ENCODE results near the gene LDB2. TPM values are rescaled to one million over a fixed set of nuclear protein-coding genes. Genes with fewer than 3 reads are reported as not detected.

The LDB2 gene
- total and polyA plus RNA-seq, 2 donors (not counting 1 experiment from before 2014, with no cell fraction given), result 41.6 to 78.3 TPM

GRCh38 chr4:16812041-16812440, 86.4 kb downstream of the LDB2 start:
- Histone ChIP-seq H3K27ac (ENCODE audit: insufficient read depth, low read length) (no peak overlapping the region), H3K4me3 (replicated peaks in 1 of 4; ENCODE audit: control extremely low read depth in 1 of 4, insufficient read depth in 1 of 4, low read depth in 3 of 4, low read length in 4 of 4) (no peak overlapping the region), H3K27me3 (ENCODE audit: control insufficient read depth, insufficient read depth, low read length) (no peaks in the 10 kb centered on the region), H2AFZ (ENCODE audit: low read length) (no peak overlapping the region), H3K4me1 (ENCODE audit: control insufficient read depth, extremely low read depth, insufficient read depth, low read length) (no peaks in the 10 kb centered on the region), H3K79me2 (ENCODE audit: control insufficient read depth, insufficient read depth, low read length) (no peaks in the 10 kb centered on the region), H3K9ac (ENCODE audit: insufficient read depth, low read length) (no peak overlapping the region), H3K4me2 (ENCODE audit: extremely low read depth, insufficient read depth, low read length) (no peak overlapping the region), H4K20me1 (ENCODE audit: control insufficient read depth, extremely low read depth, insufficient read depth, low read length) (no peaks in the 10 kb centered on the region), H3K9me3 (ENCODE audit: control insufficient read depth, insufficient read depth, low read depth, low read length) (no peaks in the 10 kb centered on the region), H3K36me3 (ENCODE audit: control insufficient read depth, insufficient read depth, low read length) (no peaks in the 10 kb centered on the region)
- TF ChIP-seq EZH2 (IDR thresholded peaks at IDR 0.05; ENCODE audit: low read length, missing control alignments), result no peak
- TF ChIP-seq, protein P1, sequence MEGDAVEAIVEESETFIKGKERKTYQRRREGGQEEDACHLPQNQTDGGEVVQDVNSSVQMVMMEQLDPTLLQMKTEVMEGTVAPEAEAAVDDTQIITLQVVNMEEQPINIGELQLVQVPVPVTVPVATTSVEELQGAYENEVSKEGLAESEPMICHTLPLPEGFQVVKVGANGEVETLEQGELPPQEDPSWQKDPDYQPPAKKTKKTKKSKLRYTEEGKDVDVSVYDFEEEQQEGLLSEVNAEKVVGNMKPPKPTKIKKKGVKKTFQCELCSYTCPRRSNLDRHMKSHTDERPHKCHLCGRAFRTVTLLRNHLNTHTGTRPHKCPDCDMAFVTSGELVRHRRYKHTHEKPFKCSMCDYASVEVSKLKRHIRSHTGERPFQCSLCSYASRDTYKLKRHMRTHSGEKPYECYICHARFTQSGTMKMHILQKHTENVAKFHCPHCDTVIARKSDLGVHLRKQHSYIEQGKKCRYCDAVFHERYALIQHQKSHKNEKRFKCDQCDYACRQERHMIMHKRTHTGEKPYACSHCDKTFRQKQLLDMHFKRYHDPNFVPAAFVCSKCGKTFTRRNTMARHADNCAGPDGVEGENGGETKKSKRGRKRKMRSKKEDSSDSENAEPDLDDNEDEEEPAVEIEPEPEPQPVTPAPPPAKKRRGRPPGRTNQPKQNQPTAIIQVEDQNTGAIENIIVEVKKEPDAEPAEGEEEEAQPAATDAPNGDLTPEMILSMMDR (conservative IDR thresholded peaks at IDR 0.05 in 1 of 2, IDR thresholded peaks at IDR 0.05 in 1 of 2; ENCODE audit: low read depth in 1 of 2, low read length in 2 of 2), result no peak
- DNase-seq (ENCODE audit: low read depth in 2 of 2), result no peak

DNA sequence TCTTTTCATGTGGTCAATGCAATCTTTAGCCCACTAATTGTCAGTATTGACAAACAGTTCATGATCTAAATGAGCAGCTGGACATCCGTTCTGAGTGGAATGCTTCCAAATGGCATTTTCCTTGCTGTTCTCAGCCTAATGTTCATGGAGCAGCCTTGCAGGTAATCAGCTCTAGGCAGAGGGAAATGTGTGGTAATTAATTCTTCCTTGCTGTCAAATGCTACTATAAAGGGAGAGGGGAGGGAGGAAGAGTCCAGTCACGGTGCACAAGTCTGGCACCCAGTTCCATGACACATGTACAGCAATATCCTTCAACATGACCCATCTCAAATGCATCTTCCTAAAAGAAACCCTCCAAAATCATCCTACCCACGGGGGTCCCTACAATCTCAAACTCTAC, 88.5 kb downstream of the LDB2 start:
- Histone ChIP-seq H3K79me2 (ENCODE audit: control insufficient read depth, insufficient read depth, low read length) (no peaks in the 10 kb centered on the region), H3K4me2 (ENCODE audit: extremely low read depth, insufficient read depth, low read length) (no peak overlapping the region), H3K27me3 (ENCODE audit: control insufficient read depth, insufficient read depth, low read length) (no peaks in the 10 kb centered on the region), H3K4me1 (ENCODE audit: control insufficient read depth, extremely low read depth, insufficient read depth, low read length) (no peaks in the 10 kb centered on the region), H3K4me3 (replicated peaks in 1 of 4; ENCODE audit: control extremely low read depth in 1 of 4, insufficient read depth in 1 of 4, low read depth in 3 of 4, low read length in 4 of 4) (no peak overlapping the region), H3K9me3 (ENCODE audit: control insufficient read depth, insufficient read depth, low read depth, low read length) (no peaks in the 10 kb centered on the region), H3K9ac (ENCODE audit: insufficient read depth, low read length) (no peak overlapping the region), H2AFZ (ENCODE audit: low read length) (no peak overlapping the region), H3K27ac (ENCODE audit: insufficient read depth, low read length) (no peak overlapping the region), H4K20me1 (ENCODE audit: control insufficient read depth, extremely low read depth, insufficient read depth, low read length) (no peaks in the 10 kb centered on the region), H3K36me3 (ENCODE audit: control insufficient read depth, insufficient read depth, low read length) (no peaks in the 10 kb centered on the region)
- TF ChIP-seq, protein P1 (conservative IDR thresholded peaks at IDR 0.05 in 1 of 2, IDR thresholded peaks at IDR 0.05 in 1 of 2; ENCODE audit: low read depth in 1 of 2, low read length in 2 of 2), result no peak
- TF ChIP-seq EZH2 (IDR thresholded peaks at IDR 0.05; ENCODE audit: low read length, missing control alignments), result no peak
- no peak for DNase-seq (ENCODE audit: low read depth in 2 of 2)

GRCh38 chr4:16809064-16809463, 89.4 kb downstream of the LDB2 start:
- DNase-seq (ENCODE audit: low read depth in 2 of 2), result no peak
- no peak for TF ChIP-seq EZH2 (IDR thresholded peaks at IDR 0.05; ENCODE audit: low read length, missing control alignments)
- TF ChIP-seq, protein P1 (conservative IDR thresholded peaks at IDR 0.05 in 1 of 2, IDR thresholded peaks at IDR 0.05 in 1 of 2; ENCODE audit: low read depth in 1 of 2, low read length in 2 of 2), result no peak
- Histone ChIP-seq H3K4me1 (ENCODE audit: control insufficient read depth, extremely low read depth, insufficient read depth, low read length) (no peaks in the 10 kb centered on the region), H3K9ac (ENCODE audit: insufficient read depth, low read length) (no peak overlapping the region), H3K4me3 (replicated peaks in 1 of 4; ENCODE audit: control extremely low read depth in 1 of 4, insufficient read depth in 1 of 4, low read depth in 3 of 4, low read length in 4 of 4) (no peak overlapping the region), H4K20me1 (ENCODE audit: control insufficient read depth, extremely low read depth, insufficient read depth, low read length) (no peaks in the 10 kb centered on the region), H3K27me3 (ENCODE audit: control insufficient read depth, insufficient read depth, low read length) (no peaks in the 10 kb centered on the region), H2AFZ (ENCODE audit: low read length) (no peak overlapping the region), H3K27ac (ENCODE audit: insufficient read depth, low read length) (no peak overlapping the region), H3K4me2 (ENCODE audit: extremely low read depth, insufficient read depth, low read length) (no peak overlapping the region), H3K36me3 (ENCODE audit: control insufficient read depth, insufficient read depth, low read length) (no peaks in the 10 kb centered on the region), H3K79me2 (ENCODE audit: control insufficient read depth, insufficient read depth, low read length) (no peaks in the 10 kb centered on the region), H3K9me3 (ENCODE audit: control insufficient read depth, insufficient read depth, low read depth, low read length) (no peaks in the 10 kb centered on the region)
